K562 (cell line): ENCODE data around the gene PCDHGB2. TPM values are rescaled to one million over a fixed set of nuclear protein-coding genes. Genes with fewer than 3 reads are reported as not detected.

ENCODE experiments used
- ASH1L ChIP-seq: fragments of 450-650 bp; IDR thresholded peaks from 2 replicates; pipeline ENCODE4 v1.6.1; 2018; ENCODE audit warnings: borderline replicate concordance, mild to moderate bottlenecking, low read depth; ENCODE audit not compliant: partially characterized antibody
- CREB5 ChIP-seq: fragments of 250-450 bp; sonication (Bioruptor Pico); IDR thresholded peaks from 2 replicates; pipeline ENCODE4 v1.5.0; 2020; ENCODE audit warnings: mild to moderate bottlenecking
- CTBP1 ChIP-seq: fragments of 450-650 bp; IDR thresholded peaks from 2 replicates; pipeline ENCODE4 v1.6.1; 2016; ENCODE audit warnings: borderline replicate concordance
- CTCF ChIP-seq, 3 experiments: IDR thresholded peaks in 2 of 3; conservative IDR thresholded peaks in 1 of 3; 2 replicates each; pipeline ENCODE4 v1.5.1; 2011 to 2012; ENCODE audit warnings: low read length in 3 of 3, mild to moderate bottlenecking in 3 of 3, control low read depth in 2 of 3, improper control_type of control experiment in 1 of 3, inconsistent platforms in 1 of 3, low read depth in 1 of 3, mixed read lengths in 1 of 3, moderate library complexity in 1 of 3; ENCODE audit not compliant: insufficient read depth in 2 of 3
- CXXC5 ChIP-seq: fragments of 250-450 bp; sonication (Bioruptor Pico); IDR thresholded peaks from 2 replicates; pipeline ENCODE4 v1.8.0; 2022; ENCODE audit warnings: inconsistent platforms, mild to moderate bottlenecking, moderate library complexity
- EP400 ChIP-seq: fragments of 450-650 bp; IDR thresholded peaks from 2 replicates; pipeline ENCODE4 v1.6.1; 2017; ENCODE audit warnings: antibody characterized with exemption, mild to moderate bottlenecking, moderate library complexity
- FOXP4 ChIP-seq: sonication (generic); formaldehyde crosslinking; IDR thresholded peaks from 2 replicates; pipeline ENCODE4 v1.8.0; 2022; ENCODE audit warnings: mild to moderate bottlenecking, missing genetic modification reagents, borderline replicate concordance
- GMEB1 ChIP-seq: fragments of 250-450 bp; sonication (Bioruptor Pico); IDR thresholded peaks from 2 replicates; pipeline ENCODE4 v1.4.0; 2020; ENCODE audit warnings: mild to moderate bottlenecking
- HMBOX1 ChIP-seq: sonication (generic); IDR thresholded peaks from 2 replicates; pipeline ENCODE4 v1.6.1; 2016
- NR0B1 ChIP-seq: fragments of 450-650 bp; IDR thresholded peaks from one replicate; pipeline ENCODE4 v1.6.1; 2018; ENCODE audit warnings: mild to moderate bottlenecking, moderate library complexity; ENCODE audit not compliant: partially characterized antibody
- NRF1 ChIP-seq, 2 experiments: fragments of 450-650 bp; IDR thresholded peaks in 1 of 2; conservative IDR thresholded peaks in 1 of 2; 2 replicates each; pipeline ENCODE4 v1.6.1; 2014; ENCODE audit warnings: mild to moderate bottlenecking in 2 of 2
- RAD21 ChIP-seq, 2 experiments: fragments of 250-450 bp in 1 of 2; fragments of 450-650 bp in 1 of 2; sonication (Bioruptor Pico) in 1 of 2; formaldehyde crosslinking in 1 of 2; IDR thresholded peaks in 1 of 2; conservative IDR thresholded peaks in 1 of 2; 2 replicates each; pipeline versions ENCODE4 v1.4.0 to v1.8.0; 2020 to 2022; ENCODE audit warnings: mild to moderate bottlenecking in 2 of 2, moderate library complexity in 1 of 2
- RHOXF2B ChIP-seq: fragments of 250-450 bp; sonication (Bioruptor Pico); conservative IDR thresholded peaks from 2 replicates; pipeline ENCODE4 v1.5.1; 2021
- SUPT5H ChIP-seq: fragments of 450-650 bp; IDR thresholded peaks from 2 replicates; pipeline ENCODE4 v1.6.1; 2016
- ZNF316 ChIP-seq: fragments of 450-650 bp; IDR thresholded peaks from 2 replicates; pipeline ENCODE4 v1.6.1; 2016
- ZNF511 ChIP-seq: sonication (generic); formaldehyde crosslinking; IDR thresholded peaks from 2 replicates; pipeline ENCODE4 v1.8.0; 2022; ENCODE audit warnings: mild to moderate bottlenecking, missing genetic modification reagents
- polyA plus RNA-seq, 8 experiments: library from polyadenylated mRNA; depleted of rRNA in 4 of 8; stranded (reverse) in 5 of 8; unstranded in 3 of 8; fragments of >200 nt; fragmentation: Nextera tagmentation in 2 of 8; fragmentation: Illumina TruSeq in 1 of 8; extraction: Ambion mirVana in 2 of 8; extraction: Trizol in 1 of 8; gene quantifications; 2 replicates each; pipeline versions ENCODE4 v1.2.1 to v1.2.3, GENCODE V29; 2011 to 2014; ENCODE audit warnings: inconsistent platforms in 1 of 8, missing spikeins in 1 of 8
- total RNA-seq, 7 experiments: library from RNA; depleted of rRNA in 6 of 7; stranded (reverse); fragments of >200 nt in 6 of 7; fragmentation: Illumina TruSeq in 2 of 7; extraction: Trizol in 2 of 7; gene quantifications; 2 replicates each; pipeline versions ENCODE4 v1.2.1 to v1.2.3, GENCODE V29; 2011 to 2021; ENCODE audit warnings: low replicate concordance in 1 of 7

The PCDHGB2 gene
- total and polyA plus RNA-seq, 9 of the 15 experiments (the other 6 are each of a cell fraction or from before 2014, with no cell fraction given), result 0.06 to 0.54 (median 0.29) TPM; not detected in 1

GRCh38 chr5:141326088-141326854 lies 33.5 kb upstream of the PCDHGB2 start (continued):
- TF ChIP-seq CTCF (IDR thresholded peaks at IDR 0.05 in 2 of 3, conservative IDR thresholded peaks at IDR 0.05 in 1 of 3; ENCODE audit: insufficient read depth in 2 of 3, low read depth in 1 of 3, low read length in 3 of 3), result peak; percentile 83 to 90 (median 88)
- TF ChIP-seq NRF1 (conservative IDR thresholded peaks at IDR 0.05 in 1 of 2, IDR thresholded peaks at IDR 0.05 in 1 of 2), result peak; percentile 33 to 54; a peak in 3 of 4 replicates
- no peak for TF ChIP-seq CREB5 (CRISPR knock-in tag)
- peak; percentile 61; the same call in 1 of the 2 replicates for TF ChIP-seq SUPT5H
- peak; percentile 53 for TF ChIP-seq ZNF316
- TF ChIP-seq ASH1L, result peak; percentile 22
- peak; percentile 77 for TF ChIP-seq CTBP1
- no peak for TF ChIP-seq FOXP4 (CRISPR knock-in tag)
- no peak for TF ChIP-seq ZNF511
- TF ChIP-seq CXXC5 (CRISPR knock-in tag), result peak; percentile 48; the same call in 1 of the 2 replicates
- peak; percentile 33; the same call in 1 of the 2 replicates for TF ChIP-seq HMBOX1
- no peak for TF ChIP-seq RHOXF2B
- peak; percentile 43; the same call in 1 of the 2 replicates for TF ChIP-seq EP400
- TF ChIP-seq NR0B1, result no peak
- TF ChIP-seq GMEB1 (CRISPR knock-in tag), result no peak
- peak; percentile 62 for TF ChIP-seq RAD21 (CRISPR knock-in tag; conservative IDR thresholded peaks at IDR 0.05 in 1 of 2, IDR thresholded peaks at IDR 0.05 in 1 of 2)
